Stimulated activated CD8-positive, alpha-beta memory T cell treated with anti-CD3 and anti-CD28 coated beads, Interleukin-4, amount 100 ng/mL, for 1 hour (primary cell): ENCODE data around the gene CCT8.
A peak's percentile ranks its signal among the peaks of the same experiment; 100 is the strongest.

Source experiments
- DNase-seq, 2 donors: peaks; one replicate each; pipeline ENCODE4 v3.0.0-alpha.2; 2020; ENCODE audit warnings: low read depth in 2 of 2, low spot score in 1 of 2

The CCT8 gene

GRCh38 chr21:29073222-29074006, at the start of gene CCT8:
CCT8 (minus strand) TSS chr21:29073648; CDS start chr21:29073590, 58 bp downstream.
- DNase-seq = peak; percentile 91 to 96

- no peak for DNase-seq
Observed at GRCh38 chr21:29121759-29122158, 48.3 kb upstream of the CCT8 start.

- no peak for DNase-seq
Observed at GRCh38 chr21:29117372-29117955, 44.0 kb upstream of the CCT8 start.

GRCh38 chr21:29115899-29116298, 42.5 kb upstream of the CCT8 start:
- no peak for DNase-seq

- DNase-seq = no peak
Observed at GRCh38 chr21:29114765-29115500, 41.5 kb upstream of the CCT8 start.

- no peak for DNase-seq
Observed at GRCh38 chr21:29105218-29105617, 31.8 kb upstream of the CCT8 start.

- no peak for DNase-seq
Observed at GRCh38 chr21:29104239-29104708, 30.8 kb upstream of the CCT8 start.

GRCh38 chr21:29102791-29103257, 29.4 kb upstream of the CCT8 start:
- no peak for DNase-seq

- DNase-seq = no peak
Observed at GRCh38 chr21:29098156-29098555, 24.7 kb upstream of the CCT8 start.

- DNase-seq = no peak
Observed at GRCh38 chr21:29096218-29097015, 23.0 kb upstream of the CCT8 start.

- DNase-seq = no peak
Observed at GRCh38 chr21:29092102-29092959, 18.9 kb upstream of the CCT8 start.

- DNase-seq = no peak
Observed at GRCh38 chr21:29091033-29091432, 17.6 kb upstream of the CCT8 start.

GRCh38 chr21:29085106-29085752, 11.8 kb upstream of the CCT8 start:
- DNase-seq = no peak

- no peak for DNase-seq
Observed at GRCh38 chr21:29084372-29084771, 10.9 kb upstream of the CCT8 start.

GRCh38 chr21:29083306-29083705, 9.9 kb upstream of the CCT8 start:
- no peak for DNase-seq

- no peak for DNase-seq
Observed at GRCh38 chr21:29082046-29082815, 8.8 kb upstream of the CCT8 start.

GRCh38 chr21:29080454-29080941, 7.0 kb upstream of the CCT8 start:
- DNase-seq = no peak

GRCh38 chr21:29078869-29079767, 5.7 kb upstream of the CCT8 start:
- no peak for DNase-seq
